Hematopoietic multipotent progenitor cell treated with erythropoietin and hydrocortisone succinate and interleukin-3 and kit ligand, for 4 days (in vitro differentiated cells): Measurements from ENCODE around the gene FNDC10.
A peak's percentile ranks its signal among the peaks of the same experiment; 100 is the strongest.
"Not testable (repeated sequence)": the region's sequence is repeated elsewhere in the genome, so short reads cannot be mapped to it uniquely, and the experiment has no call there.

Experiments
- DNase-seq: peaks from one replicate; pipeline ENCODE4 v3.0.0-alpha.2; 2015

The FNDC10 gene

GRCh38 chr1:1598051-1598719 is 1.8 kb downstream of the FNDC10 start:
- no peak for DNase-seq

DNA sequence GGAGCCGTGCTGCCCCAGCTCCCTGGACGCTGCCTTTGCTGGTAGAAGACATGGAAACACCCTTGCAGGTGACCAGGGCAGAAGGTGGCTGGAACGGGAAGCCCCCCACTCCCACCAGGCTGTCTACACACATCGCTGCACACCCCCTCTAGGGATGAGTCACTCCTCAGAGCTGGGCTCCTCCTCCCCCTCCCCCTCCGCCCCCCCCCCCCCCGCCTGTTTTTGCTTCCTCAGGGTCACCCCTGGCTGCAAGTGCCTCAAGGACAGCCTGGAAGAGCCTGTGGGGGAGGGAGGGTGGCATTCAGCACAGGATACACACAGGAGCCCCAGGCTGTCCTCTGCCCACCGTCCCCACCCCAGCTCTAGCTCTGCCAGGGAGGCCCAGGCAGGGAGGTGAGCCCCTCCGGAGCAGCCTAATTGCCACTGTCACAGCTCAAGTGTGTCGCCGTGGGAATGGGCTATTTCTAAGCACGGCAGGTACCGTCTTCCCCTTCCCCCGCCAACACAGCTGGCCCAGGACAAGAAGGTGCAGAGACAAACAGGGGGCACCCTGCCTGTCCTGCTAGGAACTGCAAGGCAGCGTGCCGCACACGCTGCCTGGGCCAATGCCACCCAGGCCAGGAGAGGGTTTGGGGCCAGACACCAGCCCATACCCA is 2.5 kb downstream of the FNDC10 start:
- peak; percentile 67 for DNase-seq

- no peak for DNase-seq
Measured at GRCh38 chr1:1596493-1597274, 3.3 kb downstream of the FNDC10 start.

- not testable (repeated sequence) for DNase-seq
Measured at GRCh38 chr1:1595341-1595740, 4.6 kb downstream of the FNDC10 start.

DNA sequence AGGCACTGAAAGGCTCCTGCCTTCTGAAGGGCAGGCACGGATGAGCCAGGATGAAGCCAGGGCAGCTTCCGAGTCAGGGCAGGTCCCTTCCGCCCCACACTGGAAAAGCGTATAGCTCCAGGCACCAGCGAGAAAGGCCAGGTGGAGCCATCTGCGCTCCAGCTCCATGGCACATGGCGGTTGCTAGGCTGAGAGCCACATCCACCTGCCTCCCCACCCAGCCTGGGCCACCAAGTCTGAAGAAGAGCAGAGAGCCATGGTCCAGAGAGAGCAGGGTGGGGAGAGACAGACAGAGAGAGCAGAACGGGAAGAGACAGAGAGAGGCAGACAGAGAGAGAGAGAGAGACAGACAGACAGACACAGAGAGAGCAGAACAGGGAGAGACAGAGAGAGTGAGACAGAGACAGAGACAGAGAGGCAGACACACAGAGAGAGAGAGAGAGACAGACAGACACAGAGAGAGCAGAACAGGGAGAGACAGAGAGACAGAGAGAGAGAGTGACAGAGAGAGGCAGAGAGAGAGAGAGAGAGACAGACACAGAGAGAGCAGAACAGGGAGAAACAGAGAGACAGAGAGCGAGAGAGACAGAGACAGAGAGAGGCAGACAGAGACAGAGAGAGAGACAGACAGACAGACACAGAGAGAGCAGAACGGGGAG is 5.2 kb downstream of the FNDC10 start:
- DNase-seq, result no peak

- DNase-seq, result no peak
Measured at GRCh38 chr1:1593834-1594601, 5.9 kb downstream of the FNDC10 start.

- no peak for DNase-seq
Measured at GRCh38 chr1:1591452-1591851, 8.5 kb downstream of the FNDC10 start.

DNA sequence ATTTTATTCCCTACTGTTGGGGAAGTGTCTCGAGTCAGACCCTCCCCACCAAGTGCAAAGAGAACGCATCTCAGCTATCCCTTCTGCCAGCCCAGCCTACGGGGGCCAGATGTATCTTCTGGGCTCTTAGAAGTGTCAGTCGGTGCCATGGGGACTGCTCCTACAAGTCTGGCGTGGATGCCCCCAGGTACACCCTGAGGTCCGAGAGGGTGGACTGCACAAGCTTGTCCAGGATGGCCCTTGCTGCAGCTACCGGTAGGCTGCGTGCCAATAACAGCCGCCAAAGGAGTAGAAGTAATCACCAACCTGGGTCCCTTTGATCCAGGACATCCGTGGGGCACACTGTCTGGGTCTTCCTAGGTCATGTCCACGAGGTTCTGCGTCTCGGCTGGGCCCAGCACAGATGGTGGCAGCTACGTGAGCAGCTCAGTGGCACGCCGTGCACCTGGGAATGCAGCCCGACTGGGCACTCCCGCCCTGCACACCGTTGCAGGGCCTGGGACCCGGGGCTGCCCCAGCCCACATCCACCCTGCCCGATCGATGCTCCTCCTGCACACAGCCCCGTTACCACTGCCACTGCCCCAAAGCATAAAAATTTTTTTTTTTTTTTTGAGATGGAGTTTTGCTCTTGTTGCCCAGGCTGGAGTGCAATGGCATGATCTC is 16.5 kb downstream of the FNDC10 start:
- DNase-seq, result no peak

DNA sequence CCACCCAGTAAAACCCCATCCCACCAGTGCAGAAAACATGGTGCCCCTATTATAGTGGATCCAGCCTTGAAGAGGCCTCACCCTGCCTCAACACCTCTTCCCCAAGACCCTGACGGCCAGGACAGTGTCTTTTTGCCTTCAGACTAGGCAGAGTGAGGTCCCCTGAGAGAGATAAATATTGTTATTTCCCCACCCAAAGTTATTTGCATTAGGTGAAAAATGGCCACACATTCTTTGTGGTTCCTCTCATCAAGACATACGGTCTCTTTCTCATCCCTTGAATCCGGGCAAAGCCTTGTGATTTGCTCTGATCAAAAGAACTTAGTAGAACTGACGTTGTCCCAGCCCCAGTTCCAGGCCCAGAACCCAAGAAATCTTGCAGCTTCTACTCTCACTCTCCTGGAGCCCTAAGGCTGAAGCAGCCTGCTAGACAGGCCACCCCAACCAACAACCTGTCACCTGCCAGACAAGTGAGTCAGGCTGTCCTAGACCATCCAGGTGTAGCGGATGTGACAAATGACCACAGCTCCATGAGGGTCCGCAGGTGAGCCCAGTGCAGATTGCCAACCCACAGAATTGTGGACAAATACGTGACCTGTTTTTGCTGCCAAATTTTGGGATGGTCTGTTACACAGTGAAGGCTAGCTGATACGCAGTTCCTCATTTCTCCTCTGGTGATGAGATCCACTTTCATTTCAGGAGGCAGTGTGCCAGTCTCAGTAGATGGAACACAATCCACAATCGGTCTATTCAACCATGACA is 17.2 kb downstream of the FNDC10 start:
- no peak for DNase-seq

- no peak for DNase-seq
Measured at GRCh38 chr1:1578371-1578940, 21.5 kb downstream of the FNDC10 start.

GRCh38 chr1:1577367-1578011 is 22.4 kb downstream of the FNDC10 start:
- DNase-seq, result no peak

DNA sequence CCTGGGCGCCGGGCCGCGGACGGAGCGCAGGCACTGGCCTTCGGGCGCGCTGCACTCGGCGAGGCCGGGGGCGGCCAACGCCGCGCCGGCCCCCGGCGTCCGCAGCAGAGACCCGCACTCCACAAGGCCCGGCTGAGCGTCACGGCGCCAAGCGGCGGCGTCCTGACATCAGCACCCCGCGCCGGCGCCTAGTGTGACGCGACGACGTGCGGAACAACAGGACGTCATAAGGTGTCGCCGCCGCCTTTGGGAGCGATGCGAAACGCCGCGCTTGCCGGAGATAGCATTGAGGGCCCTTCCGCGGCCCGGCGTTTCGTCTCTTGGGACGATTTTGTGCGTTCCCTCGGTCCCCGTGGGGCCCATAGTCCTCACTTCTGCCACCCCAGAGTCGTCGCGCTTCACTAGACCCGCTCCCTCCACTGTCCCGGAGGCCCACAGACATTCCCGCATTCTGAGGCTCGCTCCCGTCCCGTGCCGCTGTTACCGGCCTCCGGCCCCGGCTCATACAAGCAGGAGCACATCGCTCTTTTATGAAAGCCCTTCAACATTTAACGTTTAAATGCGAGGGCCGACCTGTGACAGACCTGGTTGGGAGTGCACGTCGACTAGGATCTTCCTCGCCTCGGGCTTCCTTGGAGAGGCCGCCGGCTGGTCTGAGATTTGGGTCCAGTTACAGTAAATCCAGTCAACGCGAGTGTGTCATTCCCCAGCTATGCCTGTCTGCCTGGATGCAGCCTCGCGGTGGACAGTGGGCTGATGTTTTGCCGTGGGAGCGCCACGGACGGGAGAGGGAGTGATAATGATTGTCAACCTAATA is 25.0 kb downstream of the FNDC10 start, which contains the start of gene SSU72:
TSS of gene SSU72 (minus strand) at position 143 of the 817 bp plus-strand sequence. CDS start 306 bp downstream, outside the sequence.
- peak; percentile 96 for DNase-seq

GRCh38 chr1:1573843-1574720 is 25.9 kb downstream of the FNDC10 start:
- peak; percentile 87 for DNase-seq

- no peak for DNase-seq
Measured at GRCh38 chr1:1569341-1569740, 30.6 kb downstream of the FNDC10 start.

GRCh38 chr1:1567891-1568291 is 32.0 kb downstream of the FNDC10 start:
- no peak for DNase-seq

DNA sequence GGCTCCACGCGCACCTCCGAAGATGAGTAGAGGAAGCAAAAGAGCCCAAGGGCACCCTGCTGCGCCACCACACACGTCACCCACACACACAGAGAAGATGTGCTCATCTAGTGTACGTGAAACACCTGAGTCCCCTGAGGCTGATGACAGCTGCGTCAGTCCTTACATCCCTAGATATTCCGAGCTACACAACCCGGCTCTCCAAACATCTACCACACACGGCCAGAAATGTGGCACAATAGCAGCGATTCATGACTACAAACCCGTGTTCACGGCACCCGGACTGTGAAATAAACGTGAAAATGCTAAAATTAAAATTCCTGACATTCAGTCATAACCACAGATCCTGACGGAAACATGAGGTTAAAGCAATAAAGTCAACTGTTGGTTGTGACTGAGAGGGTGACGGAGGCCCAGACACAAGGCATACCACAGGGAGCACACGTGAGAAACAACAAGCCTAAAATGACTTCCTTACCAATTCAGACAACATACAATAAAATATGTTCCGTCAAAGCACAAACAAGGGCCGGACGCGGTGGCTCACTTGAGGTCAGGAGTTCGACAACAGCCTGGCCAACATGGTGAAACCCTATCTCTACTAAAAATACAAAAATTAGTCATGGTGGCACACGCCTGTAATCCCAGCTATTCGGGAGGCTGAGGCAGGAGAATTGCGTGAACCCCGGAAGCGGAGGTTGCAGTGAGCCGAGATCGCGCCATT is 32.6 kb downstream of the FNDC10 start:
- DNase-seq, result no peak

DNA sequence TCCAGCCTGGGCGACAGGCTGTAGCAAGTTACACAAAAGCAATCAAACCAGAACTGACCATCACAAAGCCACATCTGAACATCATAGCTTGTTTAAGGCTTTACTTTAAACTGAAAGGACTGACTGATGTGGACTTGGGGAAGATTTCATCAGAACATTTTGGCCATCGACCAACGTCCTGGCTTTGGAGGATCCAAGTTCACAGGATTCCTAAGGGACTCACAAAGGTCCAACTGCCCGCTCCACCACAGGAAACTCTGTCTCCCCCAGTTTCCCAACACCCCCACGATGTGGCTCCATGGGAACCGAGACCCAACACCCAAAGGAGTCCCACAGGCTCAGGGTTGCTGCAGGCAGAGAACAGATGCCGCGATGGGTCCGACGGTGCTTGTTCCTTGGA is 34.6 kb downstream of the FNDC10 start:
- no peak for DNase-seq

DNA sequence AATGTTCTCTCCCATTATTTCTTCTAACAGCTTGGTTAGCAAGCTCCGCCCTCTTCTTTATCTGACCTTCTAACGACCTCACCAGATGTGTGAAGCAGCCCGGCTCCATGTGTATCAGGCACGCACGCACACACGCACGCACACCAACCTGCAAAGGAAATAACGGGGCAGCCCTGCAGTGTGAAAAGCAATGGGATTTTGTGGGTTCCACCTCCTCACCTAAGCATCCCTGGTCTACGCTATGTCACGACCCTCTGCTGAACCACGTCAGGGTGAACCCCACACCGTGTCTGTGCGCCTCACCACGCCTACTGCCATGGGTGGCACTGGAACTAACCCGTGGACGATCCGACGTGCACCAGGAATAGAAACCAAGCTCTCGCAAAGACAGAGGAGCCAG is 35.7 kb downstream of the FNDC10 start:
- no peak for DNase-seq
